NCI-H345 treated with DMSO at 0.1 percent for 48 hours (cell line): Measurements from ENCODE around the gene ABCA13.

Experiments
- DNase-seq: peaks from one replicate; lab custom pipeline; 2025; ENCODE audit not compliant: unreplicated experiment; lab: John Stamatoyannopoulos, UW

ABCA13 gene

GRCh38 chr7:48505466-48505865 is 334.2 kb downstream of the ABCA13 start:
- no peak for DNase-seq

GRCh38 chr7:48506569-48506968 is 335.3 kb downstream of the ABCA13 start:
- no peak for DNase-seq

- DNase-seq, result no peak
These were observed 339.8 kb downstream of the ABCA13 start for GRCh38 chr7:48511080-48511479.

- no peak for DNase-seq
These were observed 341.6 kb downstream of the ABCA13 start for GRCh38 chr7:48512892-48513291.

GRCh38 chr7:48515171-48515570 is 343.9 kb downstream of the ABCA13 start:
- DNase-seq, result no peak

GRCh38 chr7:48518092-48518491 is 346.8 kb downstream of the ABCA13 start:
- no peak for DNase-seq

DNA sequence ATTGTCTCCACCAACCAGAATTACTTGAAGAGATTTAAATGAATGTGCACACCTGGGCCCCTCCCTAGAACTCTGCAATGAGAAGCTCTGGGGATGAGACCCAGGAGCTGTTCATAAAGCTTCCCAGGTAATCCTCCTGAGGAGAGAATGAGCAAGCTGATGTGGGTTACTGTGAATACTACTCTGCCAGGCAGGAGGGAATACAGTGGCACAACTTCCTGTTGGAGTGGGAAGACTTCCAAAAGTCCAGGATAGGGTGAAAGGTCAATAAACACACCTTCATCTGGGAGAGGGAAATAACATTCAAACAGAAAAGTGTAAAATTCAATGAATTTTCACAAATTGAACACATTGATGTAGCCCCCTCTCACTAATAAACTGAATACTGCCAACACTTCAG is 351.4 kb downstream of the ABCA13 start:
- no peak for DNase-seq

GRCh38 chr7:48525736-48526732 is 354.8 kb downstream of the ABCA13 start:
- DNase-seq, result no peak

- no peak for DNase-seq
These were observed 357.4 kb downstream of the ABCA13 start for GRCh38 chr7:48528646-48529045.

DNA sequence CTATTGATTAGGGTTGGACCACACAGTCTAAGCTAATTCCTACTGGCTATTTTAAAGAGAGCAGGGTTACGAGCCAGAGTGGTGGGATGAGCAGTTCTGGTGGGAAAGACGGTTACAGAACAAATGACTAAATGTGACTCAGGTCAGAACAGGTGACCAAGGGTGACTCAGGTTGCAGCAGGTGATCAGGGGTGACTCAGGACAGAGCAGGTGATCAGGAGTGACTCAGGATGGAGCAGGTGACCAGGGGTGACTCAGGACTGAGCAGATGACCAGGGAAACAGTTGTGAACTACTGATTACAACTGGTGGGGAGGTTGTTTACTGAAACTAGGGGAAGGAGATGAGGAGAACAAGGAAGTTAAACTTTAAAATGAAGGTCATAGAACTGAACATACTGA is 366.3 kb downstream of the ABCA13 start:
- DNase-seq, result no peak

DNA sequence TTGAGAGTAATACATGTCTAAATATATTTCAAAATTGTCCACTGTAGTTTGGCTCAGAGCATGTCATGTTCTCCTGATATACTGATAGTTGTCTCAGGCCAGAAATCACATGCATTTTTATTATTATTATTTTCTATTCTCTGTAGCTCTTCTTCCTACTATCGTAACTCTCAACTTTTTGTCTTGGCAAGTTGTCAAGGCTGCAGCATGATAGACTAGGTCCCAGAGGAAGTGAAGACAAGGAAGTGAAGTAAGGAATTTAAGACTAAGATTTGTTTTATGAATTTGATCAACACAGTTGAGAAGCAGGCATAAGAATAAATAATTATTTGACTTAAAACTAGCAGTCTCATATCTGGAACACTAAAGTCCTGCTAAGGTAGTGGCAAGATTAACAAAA is 369.5 kb downstream of the ABCA13 start:
- no peak for DNase-seq

DNA sequence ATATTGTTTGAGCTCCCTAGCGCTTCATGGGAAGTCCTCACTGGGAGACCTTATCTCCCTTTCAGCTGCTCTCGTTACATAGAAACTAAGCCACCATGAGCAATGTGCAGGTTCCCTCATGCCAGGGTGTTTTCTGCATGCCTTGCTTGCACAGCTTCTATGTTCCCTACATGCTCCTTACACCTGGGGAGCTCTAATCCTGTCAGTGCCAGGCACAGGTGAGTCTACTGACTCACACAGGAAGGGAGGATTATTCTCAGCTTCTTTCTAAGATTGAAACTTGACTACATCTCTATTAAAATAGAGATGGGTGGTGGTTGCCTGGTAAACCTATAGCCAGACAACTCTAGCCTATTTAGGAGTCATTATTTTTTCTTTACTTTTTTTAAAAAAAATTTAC is 377.4 kb downstream of the ABCA13 start:
- DNase-seq, result no peak

- DNase-seq, result no peak
These were observed 380.4 kb downstream of the ABCA13 start for GRCh38 chr7:48551652-48552051.

- no peak for DNase-seq
These were observed 392.1 kb downstream of the ABCA13 start for GRCh38 chr7:48563334-48563733.

DNA sequence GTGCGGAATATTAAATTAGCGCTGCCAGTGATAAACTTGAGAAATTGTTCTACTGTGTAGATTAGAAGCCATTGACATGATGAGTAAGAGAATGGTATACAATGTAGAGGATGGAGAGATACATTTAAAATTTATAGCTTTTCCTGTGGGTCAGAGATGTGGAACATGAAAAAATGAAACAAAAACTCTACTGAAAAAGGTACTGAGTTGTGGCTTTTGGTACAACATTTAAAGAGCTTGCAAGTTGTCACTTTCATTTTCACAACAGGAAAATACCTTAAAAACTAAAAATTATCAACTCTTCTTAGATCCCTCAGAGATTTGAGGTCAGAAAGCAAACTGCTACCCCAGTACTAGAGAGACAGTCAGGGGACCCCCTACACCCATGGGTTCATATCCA is 404.3 kb downstream of the ABCA13 start:
- DNase-seq, result no peak

DNA sequence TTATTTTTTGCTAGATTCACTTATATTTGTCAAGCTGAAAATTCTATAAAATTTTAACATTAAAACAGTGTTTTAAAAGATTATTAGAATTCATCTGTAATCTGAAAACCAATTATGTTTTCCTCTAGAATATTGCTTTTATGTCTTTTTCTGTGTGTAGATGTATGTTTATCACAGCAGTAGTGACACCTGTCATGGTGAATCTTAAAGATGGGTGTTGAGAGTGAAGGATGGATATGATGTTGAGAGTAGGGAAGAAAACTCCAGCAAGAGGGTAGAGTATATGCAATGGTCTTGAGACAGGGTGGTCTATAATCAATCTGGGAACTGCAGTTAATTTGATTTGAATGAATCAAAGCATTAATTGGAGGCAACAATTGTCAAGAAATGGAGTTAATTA is 416.2 kb downstream of the ABCA13 start:
- no peak for DNase-seq

DNA sequence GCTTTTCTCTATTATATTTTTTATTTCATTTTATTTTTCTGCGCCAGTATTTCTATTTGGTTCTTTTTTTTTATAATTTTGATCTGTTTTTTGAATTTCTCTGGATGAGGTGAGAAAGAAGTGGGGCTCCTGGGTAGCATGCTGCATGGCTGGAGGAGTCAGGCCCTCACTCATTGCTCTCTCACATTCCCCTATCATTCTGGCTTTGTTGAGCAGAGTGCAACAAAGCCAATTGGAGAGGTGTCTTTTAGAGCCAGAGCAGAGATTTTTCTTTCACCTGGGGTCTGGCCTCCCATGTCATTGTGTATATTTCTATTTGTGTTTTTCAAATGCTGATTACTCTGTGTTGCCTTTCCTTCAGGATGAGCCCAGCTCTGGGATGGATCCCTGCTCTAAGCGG is 423.1 kb downstream of the ABCA13 start:
- DNase-seq, result no peak

GRCh38 chr7:48595756-48596155 is 424.5 kb downstream of the ABCA13 start:
- DNase-seq, result no peak

DNA sequence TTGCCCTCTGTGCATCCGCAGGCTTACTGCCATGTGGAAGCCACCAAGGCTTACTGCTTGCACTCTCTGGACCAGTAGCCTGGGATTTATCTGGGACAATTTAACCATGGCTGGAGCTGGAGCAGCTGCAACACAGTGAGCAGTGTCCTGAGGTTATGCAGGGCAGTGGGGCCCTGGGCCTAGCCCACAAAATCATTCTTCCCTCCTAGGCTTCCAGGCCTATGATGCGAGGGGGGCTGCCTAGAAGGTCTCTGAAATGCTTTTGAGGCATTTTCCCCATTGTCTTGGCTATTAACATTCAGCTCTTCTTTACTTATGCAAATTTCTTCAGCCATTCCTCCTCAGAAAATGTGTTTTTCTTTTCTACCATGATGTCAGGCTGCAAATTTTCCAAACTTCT is 439.4 kb downstream of the ABCA13 start:
- no peak for DNase-seq

DNA sequence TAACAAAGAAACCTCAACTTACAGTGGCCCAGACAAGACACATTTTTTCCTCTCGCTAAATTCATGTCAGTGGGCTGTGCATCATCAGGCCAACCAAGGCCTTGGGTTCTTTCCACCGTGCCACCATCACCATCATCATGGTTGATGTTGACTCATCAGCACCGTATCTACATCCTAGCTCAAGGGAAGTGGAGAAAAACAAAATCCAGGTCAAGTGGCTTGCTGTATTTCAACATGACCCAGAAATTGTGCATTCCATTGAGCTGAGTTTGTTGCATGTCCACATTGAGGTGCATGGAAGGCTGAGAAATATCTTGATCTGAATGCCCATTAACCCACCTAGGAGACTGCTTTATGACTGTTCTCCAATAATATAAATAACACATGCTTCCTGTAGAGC is 440.7 kb downstream of the ABCA13 start:
- no peak for DNase-seq

GRCh38 chr7:48617508-48617907 is 446.2 kb downstream of the ABCA13 start:
- no peak for DNase-seq

- DNase-seq, result no peak
These were observed 446.7 kb downstream of the ABCA13 start for GRCh38 chr7:48617993-48618392.

- DNase-seq, result no peak
These were observed 449.8 kb downstream of the ABCA13 start for GRCh38 chr7:48621076-48621475.
